ENCODE results near the gene CHMP2A. TPM values are rescaled to one million over a fixed set of nuclear protein-coding genes. Genes with fewer than 3 reads are reported as not detected.
A peak's percentile ranks its signal among the peaks of the same experiment; 100 is the strongest.

The CHMP2A gene
- polyA plus RNA-seq, 1 of the 3 experiments (the other 2 are of a cell fraction) = 381 TPM

GRCh38 chr19:58581227-58582141, 26.6 kb upstream of the CHMP2A start:
- CTCF ChIA-PET = no interaction called here
- WGBS (ENCODE audit: low lambda C conversion rate) = 92% methylated on average over 48 of the region's 62 CpGs
- H3K9me3 ChIP-seq = no peaks in the 10 kb centered on the region
- peaks cover 0 to 6% of the 10 kb centered on the region in 2 experiments; a peak in 1 of 4 replicates for H3K4me1 ChIP-seq (ENCODE audit: control insufficient read depth in 1 of 2, insufficient read depth in 2 of 2, low read depth in 1 of 2, low read length in 1 of 2)
- no peak overlapping the region for H3K27ac ChIP-seq (ENCODE audit: low read depth in 2 of 2, low read length in 1 of 2)
- no peaks in the 10 kb centered on the region for H4K20me1 ChIP-seq (ENCODE audit: insufficient read depth)
- H3K4me3 ChIP-seq (ENCODE audit: low read depth in 2 of 2, low read length in 1 of 2) = peak overlapping the region in 1 of 2 experiments; percentile 58; a peak in 1 of 4 replicates
- TF ChIP-seq RXRA (IDR thresholded peaks at IDR 0.05; ENCODE audit: borderline replicate concordance, low read depth) (no peak), CTCF (IDR thresholded peaks at IDR 0.05) (peak; percentile 24; the same call in 1 of the 2 replicates)
- TF ChIP-seq, protein P1, sequence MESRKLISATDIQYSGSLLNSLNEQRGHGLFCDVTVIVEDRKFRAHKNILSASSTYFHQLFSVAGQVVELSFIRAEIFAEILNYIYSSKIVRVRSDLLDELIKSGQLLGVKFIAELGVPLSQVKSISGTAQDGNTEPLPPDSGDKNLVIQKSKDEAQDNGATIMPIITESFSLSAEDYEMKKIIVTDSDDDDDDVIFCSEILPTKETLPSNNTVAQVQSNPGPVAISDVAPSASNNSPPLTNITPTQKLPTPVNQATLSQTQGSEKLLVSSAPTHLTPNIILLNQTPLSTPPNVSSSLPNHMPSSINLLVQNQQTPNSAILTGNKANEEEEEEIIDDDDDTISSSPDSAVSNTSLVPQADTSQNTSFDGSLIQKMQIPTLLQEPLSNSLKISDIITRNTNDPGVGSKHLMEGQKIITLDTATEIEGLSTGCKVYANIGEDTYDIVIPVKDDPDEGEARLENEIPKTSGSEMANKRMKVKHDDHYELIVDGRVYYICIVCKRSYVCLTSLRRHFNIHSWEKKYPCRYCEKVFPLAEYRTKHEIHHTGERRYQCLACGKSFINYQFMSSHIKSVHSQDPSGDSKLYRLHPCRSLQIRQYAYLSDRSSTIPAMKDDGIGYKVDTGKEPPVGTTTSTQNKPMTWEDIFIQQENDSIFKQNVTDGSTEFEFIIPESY (IDR thresholded peaks at IDR 0.05; ENCODE audit: borderline replicate concordance, low read depth) = peak; percentile 39; the same call in 1 of the 2 replicates
- no peaks in the 10 kb centered on the region for H3K27me3 ChIP-seq (ENCODE audit: insufficient read depth)
- no peak overlapping the region for H2AFZ ChIP-seq (ENCODE audit: low read depth)
- H3K4me2 ChIP-seq = no peak overlapping the region
- no peaks in the 10 kb centered on the region for H3K9me2 ChIP-seq
- H3K36me3 ChIP-seq (replicated peaks in 1 of 2; ENCODE audit: control insufficient read depth in 1 of 2, insufficient read depth in 2 of 2, low read length in 1 of 2) = peaks cover 19 to 22% of the 10 kb centered on the region in 2 experiments
- peaks cover 9% of the 10 kb centered on the region for H3F3A ChIP-seq (replicated peaks; ENCODE audit: insufficient read depth)
- POLR2A ChIA-PET = no interaction called here
- no peak overlapping the region for H3K9ac ChIP-seq
- H3K79me2 ChIP-seq (ENCODE audit: insufficient read depth) = peaks cover 61% of the 10 kb centered on the region
- DNase-seq = no peak

DNA sequence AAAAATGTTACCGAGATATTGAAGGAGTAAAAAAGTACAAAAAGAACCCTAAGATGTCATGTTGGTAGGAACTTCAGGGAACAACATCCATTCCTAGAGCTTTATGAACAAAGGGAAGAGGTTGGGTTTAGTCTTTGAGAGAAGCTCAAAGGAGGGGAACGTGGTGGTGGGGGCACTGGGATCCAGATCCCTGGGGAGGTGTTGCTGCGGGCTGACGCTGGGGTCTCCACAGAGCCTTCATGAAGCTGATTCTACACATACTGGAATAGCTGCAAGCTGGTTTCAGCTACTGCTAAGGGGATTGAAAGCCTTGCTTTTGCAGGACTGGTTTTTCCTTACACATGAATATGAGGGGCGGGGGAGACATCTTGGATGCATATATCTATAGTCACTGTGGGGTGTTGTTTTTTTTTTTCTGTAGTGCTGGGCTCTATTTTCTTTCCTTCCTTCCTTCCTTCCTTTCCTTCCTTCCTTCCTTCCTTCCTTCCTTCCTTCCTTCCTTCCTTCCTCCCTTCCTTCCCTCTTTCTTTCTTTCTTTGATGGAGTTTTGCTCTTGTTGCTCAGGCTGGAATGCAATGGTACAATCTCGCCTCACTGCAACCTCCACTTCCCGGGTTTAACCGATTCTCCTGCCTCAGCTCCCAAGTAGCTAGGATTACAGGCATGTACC, 24.7 kb upstream of the CHMP2A start:
- Histone ChIP-seq H3K9ac (no peak overlapping the region), H3K79me2 (ENCODE audit: insufficient read depth) (peaks cover 68% of the 10 kb centered on the region), H4K20me1 (ENCODE audit: insufficient read depth) (no peaks in the 10 kb centered on the region), H3K9me2 (no peaks in the 10 kb centered on the region), H3K4me3 (ENCODE audit: low read depth in 2 of 2, low read length in 1 of 2) (no peak overlapping the region), H3K9me3 (no peaks in the 10 kb centered on the region), H3K27ac (ENCODE audit: low read depth in 2 of 2, low read length in 1 of 2) (no peak overlapping the region), H3F3A (replicated peaks; ENCODE audit: insufficient read depth) (peaks cover 4% of the 10 kb centered on the region), H3K36me3 (replicated peaks in 1 of 2; ENCODE audit: control insufficient read depth in 1 of 2, insufficient read depth in 2 of 2, low read length in 1 of 2) (peaks cover 19 to 22% of the 10 kb centered on the region in 2 experiments), H3K4me1 (ENCODE audit: control insufficient read depth in 1 of 2, insufficient read depth in 2 of 2, low read depth in 1 of 2, low read length in 1 of 2) (peaks cover 0 to 3% of the 10 kb centered on the region in 2 experiments; a peak in 1 of 4 replicates), H2AFZ (ENCODE audit: low read depth) (no peak overlapping the region), H3K4me2 (no peak overlapping the region), H3K27me3 (ENCODE audit: insufficient read depth) (no peaks in the 10 kb centered on the region)
- CTCF ChIA-PET = interaction anchor here (0.8 kb wide), 1 partner anchor 17 kb away, joined by 3 read pairs; no protein-coding TSS in a partner anchor
- POLR2A ChIA-PET = no interaction called here
- TF ChIP-seq FOXJ3 (CRISPR knock-in tag; IDR thresholded peaks at IDR 0.05) (no peak), POLR2AphosphoS5 (IDR thresholded peaks at IDR 0.05; ENCODE audit: low read depth, low read length) (no peak), EZH2phosphoT487 (IDR thresholded peaks at IDR 0.05; ENCODE audit: borderline replicate concordance, low read depth) (no peak), MAX (IDR thresholded peaks at IDR 0.05; ENCODE audit: low read depth) (no peak), RFX5 (IDR thresholded peaks at IDR 0.05; ENCODE audit: low read length) (no peak), USF2 (IDR thresholded peaks at IDR 0.05; ENCODE audit: borderline replicate concordance, low read depth, low read length) (no peak), GATA2 (CRISPR knock-in tag; IDR thresholded peaks at IDR 0.05) (no peak), PBX3 (IDR thresholded peaks at IDR 0.05) (no peak), ELF1 (IDR thresholded peaks at IDR 0.05) (no peak)
- 96% methylated on average over 8 of the region's 8 CpGs for WGBS (ENCODE audit: low lambda C conversion rate)
- DNase-seq = no peak

Measured in SK-N-SH (cell line).